ENCODE results near the gene CCL24.

GRCh38 chr7:75843613-75844116, 30.1 kb upstream of the CCL24 start:
- TF ChIP-seq CTCF (IDR thresholded peaks at IDR 0.05 in 8 of 11, conservative IDR thresholded peaks at IDR 0.05 in 3 of 11) (no peak), POLR2A (IDR thresholded peaks at IDR 0.05) (no peak), POLR2AphosphoS5 (IDR thresholded peaks at IDR 0.05) (no peak)

Data from spleen (tissue), 7 donors.